K562 (cell line): ENCODE data around the gene BARD1. TPM values are rescaled to one million over a fixed set of nuclear protein-coding genes. Genes with fewer than 3 reads are reported as not detected.
A peak's percentile ranks its signal among the peaks of the same experiment; 100 is the strongest.

Experiments used
- CHD1 ChIP-seq: fragments of 200-600 bp; sonication (generic); IDR thresholded peaks from one replicate; pipeline ENCODE4 v1.6.1; 2012; ENCODE audit warnings: mild to moderate bottlenecking, moderate library complexity, low read length, inconsistent platforms
- HDAC2 ChIP-seq: fragments of 450-650 bp; IDR thresholded peaks from 2 replicates; pipeline ENCODE4 v1.6.1; 2016; ENCODE audit warnings: mild to moderate bottlenecking
- IRF2 ChIP-seq: sonication (generic); formaldehyde crosslinking; IDR thresholded peaks from 2 replicates; pipeline ENCODE4 v1.8.1; 2022; ENCODE audit warnings: mild to moderate bottlenecking, missing genetic modification reagents
- NEUROD1 ChIP-seq: fragments of 150-350 bp; IDR thresholded peaks from 2 replicates; pipeline ENCODE4 v1.6.1; 2014; ENCODE audit warnings: borderline replicate concordance, low read length, low read depth; ENCODE audit not compliant: partially characterized antibody
- PHTF2 ChIP-seq: fragments of 250-450 bp; sonication (Bioruptor Pico); IDR thresholded peaks from 2 replicates; pipeline ENCODE4 v1.5.0; 2021; ENCODE audit warnings: mild to moderate bottlenecking
- SIX5 ChIP-seq, 2 experiments: IDR thresholded peaks; 2 replicates each; pipeline ENCODE4 v1.6.1; 2011; ENCODE audit warnings: low read length in 2 of 2, borderline replicate concordance in 1 of 2, low read depth in 1 of 2, mild to moderate bottlenecking in 1 of 2, moderate library complexity in 1 of 2; ENCODE audit not compliant: insufficient read depth in 1 of 2
- TAF15 ChIP-seq: fragments of 200-400 bp; formaldehyde crosslinking; IDR thresholded peaks from 2 replicates; pipeline ENCODE4 v1.6.1; 2017; ENCODE audit warnings: mild to moderate bottlenecking, low read depth, low read length, moderate library complexity
- ZNF184 ChIP-seq: sonication (generic); formaldehyde crosslinking; IDR thresholded peaks from 2 replicates; pipeline ENCODE4 v1.5.0; 2020; ENCODE audit warnings: missing genetic modification reagents
- polyA plus RNA-seq, 8 experiments: library from polyadenylated mRNA; depleted of rRNA in 4 of 8; stranded (reverse) in 5 of 8; unstranded in 3 of 8; fragments of >200 nt; fragmentation: Nextera tagmentation in 2 of 8; fragmentation: Illumina TruSeq in 1 of 8; extraction: Ambion mirVana in 2 of 8; extraction: Trizol in 1 of 8; gene quantifications; 2 replicates each; pipeline versions ENCODE4 v1.2.1 to v1.2.3, GENCODE V29; 2011 to 2014; ENCODE audit warnings: inconsistent platforms in 1 of 8, missing spikeins in 1 of 8
- total RNA-seq, 7 experiments: library from RNA; depleted of rRNA in 6 of 7; stranded (reverse); fragments of >200 nt in 6 of 7; fragmentation: Illumina TruSeq in 2 of 7; extraction: Trizol in 2 of 7; gene quantifications; 2 replicates each; pipeline versions ENCODE4 v1.2.1 to v1.2.3, GENCODE V29; 2011 to 2021; ENCODE audit warnings: low replicate concordance in 1 of 7
- TF ChIP-seq, protein P1 (sequence below): fragments of 150-350 bp; IDR thresholded peaks from 2 replicates; pipeline ENCODE4 v1.6.1; 2014; ENCODE audit warnings: low read depth, mild to moderate bottlenecking, low read length, borderline replicate concordance
- TF ChIP-seq, protein P2 (sequence below): fragments of 250-450 bp; sonication (Bioruptor Pico); IDR thresholded peaks from 2 replicates; pipeline ENCODE4 v1.5.0; 2020; ENCODE audit warnings: mild to moderate bottlenecking
- TF ChIP-seq, protein P3 (sequence below), 2 experiments: fragments of 450-650 bp; formaldehyde crosslinking in 1 of 2; IDR thresholded peaks; 2 replicates each; pipeline versions ENCODE4 v1.4.0 to v1.6.1; 2014 to 2020; ENCODE audit warnings: mild to moderate bottlenecking in 2 of 2, borderline replicate concordance in 1 of 2, low read depth in 1 of 2
- TF ChIP-seq, protein P4 (sequence below): fragments of 250-450 bp; sonication (Bioruptor Pico); IDR thresholded peaks from 2 replicates; pipeline ENCODE4 v1.8.0; 2021; ENCODE audit warnings: moderate library complexity, mild to moderate bottlenecking, inconsistent platforms

BARD1 gene
- total and polyA plus RNA-seq, 9 of the 15 experiments (the other 6 are each of a cell fraction or from before 2014, with no cell fraction given), result 6.3 to 18.9 (median 11.3) TPM

DNA sequence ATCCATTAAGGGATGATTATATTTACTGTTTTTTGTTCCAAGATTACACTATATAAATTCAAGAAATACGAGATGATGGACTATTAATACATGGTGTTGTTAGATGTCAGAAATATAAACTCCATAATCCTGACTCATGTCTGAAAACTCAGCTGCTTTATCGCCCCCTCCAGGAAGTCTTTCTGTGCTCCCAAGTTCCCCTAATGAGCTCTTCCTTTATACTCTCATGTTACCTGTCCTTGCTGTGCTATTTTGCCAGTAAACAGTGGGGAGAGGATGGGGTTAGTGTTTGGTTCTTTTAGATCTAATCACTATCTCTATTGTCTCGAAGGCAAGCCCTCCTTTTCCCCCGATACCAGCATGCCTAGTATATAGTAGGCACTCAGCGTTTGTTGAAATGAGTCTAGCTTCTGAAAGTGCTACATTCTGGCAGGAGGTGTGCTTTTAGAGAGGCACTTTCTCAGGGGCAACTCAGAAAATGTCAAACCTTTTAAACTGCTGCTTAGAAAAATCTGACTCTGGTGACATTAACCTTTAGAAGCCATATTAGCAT is 21.4 kb upstream of the BARD1 start (continued):
- TF ChIP-seq, protein P1, sequence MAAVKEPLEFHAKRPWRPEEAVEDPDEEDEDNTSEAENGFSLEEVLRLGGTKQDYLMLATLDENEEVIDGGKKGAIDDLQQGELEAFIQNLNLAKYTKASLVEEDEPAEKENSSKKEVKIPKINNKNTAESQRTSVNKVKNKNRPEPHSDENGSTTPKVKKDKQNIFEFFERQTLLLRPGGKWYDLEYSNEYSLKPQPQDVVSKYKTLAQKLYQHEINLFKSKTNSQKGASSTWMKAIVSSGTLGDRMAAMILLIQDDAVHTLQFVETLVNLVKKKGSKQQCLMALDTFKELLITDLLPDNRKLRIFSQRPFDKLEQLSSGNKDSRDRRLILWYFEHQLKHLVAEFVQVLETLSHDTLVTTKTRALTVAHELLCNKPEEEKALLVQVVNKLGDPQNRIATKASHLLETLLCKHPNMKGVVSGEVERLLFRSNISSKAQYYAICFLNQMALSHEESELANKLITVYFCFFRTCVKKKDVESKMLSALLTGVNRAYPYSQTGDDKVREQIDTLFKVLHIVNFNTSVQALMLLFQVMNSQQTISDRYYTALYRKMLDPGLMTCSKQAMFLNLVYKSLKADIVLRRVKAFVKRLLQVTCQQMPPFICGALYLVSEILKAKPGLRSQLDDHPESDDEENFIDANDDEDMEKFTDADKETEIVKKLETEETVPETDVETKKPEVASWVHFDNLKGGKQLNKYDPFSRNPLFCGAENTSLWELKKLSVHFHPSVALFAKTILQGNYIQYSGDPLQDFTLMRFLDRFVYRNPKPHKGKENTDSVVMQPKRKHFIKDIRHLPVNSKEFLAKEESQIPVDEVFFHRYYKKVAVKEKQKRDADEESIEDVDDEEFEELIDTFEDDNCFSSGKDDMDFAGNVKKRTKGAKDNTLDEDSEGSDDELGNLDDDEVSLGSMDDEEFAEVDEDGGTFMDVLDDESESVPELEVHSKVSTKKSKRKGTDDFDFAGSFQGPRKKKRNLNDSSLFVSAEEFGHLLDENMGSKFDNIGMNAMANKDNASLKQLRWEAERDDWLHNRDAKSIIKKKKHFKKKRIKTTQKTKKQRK, result no peak
- no peak for TF ChIP-seq IRF2
- TF ChIP-seq PHTF2 (CRISPR knock-in tag), result no peak
- TF ChIP-seq, protein P2, sequence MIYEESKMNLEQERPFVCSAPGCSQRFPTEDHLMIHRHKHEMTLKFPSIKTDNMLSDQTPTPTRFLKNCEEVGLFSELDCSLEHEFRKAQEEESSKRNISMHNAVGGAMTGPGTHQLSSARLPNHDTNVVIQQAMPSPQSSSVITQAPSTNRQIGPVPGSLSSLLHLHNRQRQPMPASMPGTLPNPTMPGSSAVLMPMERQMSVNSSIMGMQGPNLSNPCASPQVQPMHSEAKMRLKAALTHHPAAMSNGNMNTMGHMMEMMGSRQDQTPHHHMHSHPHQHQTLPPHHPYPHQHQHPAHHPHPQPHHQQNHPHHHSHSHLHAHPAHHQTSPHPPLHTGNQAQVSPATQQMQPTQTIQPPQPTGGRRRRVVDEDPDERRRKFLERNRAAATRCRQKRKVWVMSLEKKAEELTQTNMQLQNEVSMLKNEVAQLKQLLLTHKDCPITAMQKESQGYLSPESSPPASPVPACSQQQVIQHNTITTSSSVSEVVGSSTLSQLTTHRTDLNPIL (CRISPR knock-in tag), result no peak
- no peak for TF ChIP-seq ZNF184
- TF ChIP-seq NEUROD1, result no peak
- TF ChIP-seq SIX5 (IDR thresholded peaks at IDR 0.05; ENCODE audit: borderline replicate concordance in 1 of 2, insufficient read depth in 1 of 2, low read depth in 1 of 2, low read length in 2 of 2), result no peak
- no peak for TF ChIP-seq CHD1
- no peak for TF ChIP-seq TAF15
- no peak for TF ChIP-seq HDAC2
- TF ChIP-seq, protein P3, sequence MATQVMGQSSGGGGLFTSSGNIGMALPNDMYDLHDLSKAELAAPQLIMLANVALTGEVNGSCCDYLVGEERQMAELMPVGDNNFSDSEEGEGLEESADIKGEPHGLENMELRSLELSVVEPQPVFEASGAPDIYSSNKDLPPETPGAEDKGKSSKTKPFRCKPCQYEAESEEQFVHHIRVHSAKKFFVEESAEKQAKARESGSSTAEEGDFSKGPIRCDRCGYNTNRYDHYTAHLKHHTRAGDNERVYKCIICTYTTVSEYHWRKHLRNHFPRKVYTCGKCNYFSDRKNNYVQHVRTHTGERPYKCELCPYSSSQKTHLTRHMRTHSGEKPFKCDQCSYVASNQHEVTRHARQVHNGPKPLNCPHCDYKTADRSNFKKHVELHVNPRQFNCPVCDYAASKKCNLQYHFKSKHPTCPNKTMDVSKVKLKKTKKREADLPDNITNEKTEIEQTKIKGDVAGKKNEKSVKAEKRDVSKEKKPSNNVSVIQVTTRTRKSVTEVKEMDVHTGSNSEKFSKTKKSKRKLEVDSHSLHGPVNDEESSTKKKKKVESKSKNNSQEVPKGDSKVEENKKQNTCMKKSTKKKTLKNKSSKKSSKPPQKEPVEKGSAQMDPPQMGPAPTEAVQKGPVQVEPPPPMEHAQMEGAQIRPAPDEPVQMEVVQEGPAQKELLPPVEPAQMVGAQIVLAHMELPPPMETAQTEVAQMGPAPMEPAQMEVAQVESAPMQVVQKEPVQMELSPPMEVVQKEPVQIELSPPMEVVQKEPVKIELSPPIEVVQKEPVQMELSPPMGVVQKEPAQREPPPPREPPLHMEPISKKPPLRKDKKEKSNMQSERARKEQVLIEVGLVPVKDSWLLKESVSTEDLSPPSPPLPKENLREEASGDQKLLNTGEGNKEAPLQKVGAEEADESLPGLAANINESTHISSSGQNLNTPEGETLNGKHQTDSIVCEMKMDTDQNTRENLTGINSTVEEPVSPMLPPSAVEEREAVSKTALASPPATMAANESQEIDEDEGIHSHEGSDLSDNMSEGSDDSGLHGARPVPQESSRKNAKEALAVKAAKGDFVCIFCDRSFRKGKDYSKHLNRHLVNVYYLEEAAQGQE (IDR thresholded peaks at IDR 0.05; ENCODE audit: borderline replicate concordance), result peak; percentile 23; the same call in 1 of the 2 replicates
- TF ChIP-seq, protein P3 (CRISPR knock-in tag; IDR thresholded peaks at IDR 0.05; ENCODE audit: low read depth), result no peak
- TF ChIP-seq, protein P4, sequence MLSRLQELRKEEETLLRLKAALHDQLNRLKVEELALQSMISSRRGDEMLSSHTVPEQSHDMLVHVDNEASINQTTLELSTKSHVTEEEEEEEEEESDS (CRISPR knock-in tag), result no peak
